ENCODE results near the gene TRIP10.

TRIP10 gene

GRCh38 chr19:6696239-6696820, 43.1 kb upstream of the TRIP10 start:
- TF ChIP-seq, protein P1, sequence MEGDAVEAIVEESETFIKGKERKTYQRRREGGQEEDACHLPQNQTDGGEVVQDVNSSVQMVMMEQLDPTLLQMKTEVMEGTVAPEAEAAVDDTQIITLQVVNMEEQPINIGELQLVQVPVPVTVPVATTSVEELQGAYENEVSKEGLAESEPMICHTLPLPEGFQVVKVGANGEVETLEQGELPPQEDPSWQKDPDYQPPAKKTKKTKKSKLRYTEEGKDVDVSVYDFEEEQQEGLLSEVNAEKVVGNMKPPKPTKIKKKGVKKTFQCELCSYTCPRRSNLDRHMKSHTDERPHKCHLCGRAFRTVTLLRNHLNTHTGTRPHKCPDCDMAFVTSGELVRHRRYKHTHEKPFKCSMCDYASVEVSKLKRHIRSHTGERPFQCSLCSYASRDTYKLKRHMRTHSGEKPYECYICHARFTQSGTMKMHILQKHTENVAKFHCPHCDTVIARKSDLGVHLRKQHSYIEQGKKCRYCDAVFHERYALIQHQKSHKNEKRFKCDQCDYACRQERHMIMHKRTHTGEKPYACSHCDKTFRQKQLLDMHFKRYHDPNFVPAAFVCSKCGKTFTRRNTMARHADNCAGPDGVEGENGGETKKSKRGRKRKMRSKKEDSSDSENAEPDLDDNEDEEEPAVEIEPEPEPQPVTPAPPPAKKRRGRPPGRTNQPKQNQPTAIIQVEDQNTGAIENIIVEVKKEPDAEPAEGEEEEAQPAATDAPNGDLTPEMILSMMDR (IDR thresholded peaks at IDR 0.05): no peak

DNA sequence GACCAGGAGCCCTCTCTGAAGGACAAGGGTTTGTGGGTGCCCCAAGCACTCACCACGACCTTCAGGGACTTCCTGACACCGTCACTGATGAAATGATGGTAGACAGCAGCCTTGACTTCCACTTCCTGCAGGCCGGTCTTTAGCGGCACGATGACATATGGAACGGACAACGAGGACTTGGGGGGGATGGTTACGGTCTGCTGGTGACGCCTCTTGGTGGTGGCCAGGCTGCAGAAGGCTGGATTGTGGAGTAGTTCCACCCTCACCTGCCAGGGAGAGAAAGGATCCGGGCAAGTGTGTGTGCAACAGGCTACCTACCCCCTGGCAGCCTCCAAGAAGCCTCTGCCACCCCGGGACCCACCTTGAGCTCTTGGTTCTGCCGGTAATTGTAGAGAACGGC, 42.2 kb upstream of the TRIP10 start:
- TF ChIP-seq, protein P1 (IDR thresholded peaks at IDR 0.05): no peak

DNA sequence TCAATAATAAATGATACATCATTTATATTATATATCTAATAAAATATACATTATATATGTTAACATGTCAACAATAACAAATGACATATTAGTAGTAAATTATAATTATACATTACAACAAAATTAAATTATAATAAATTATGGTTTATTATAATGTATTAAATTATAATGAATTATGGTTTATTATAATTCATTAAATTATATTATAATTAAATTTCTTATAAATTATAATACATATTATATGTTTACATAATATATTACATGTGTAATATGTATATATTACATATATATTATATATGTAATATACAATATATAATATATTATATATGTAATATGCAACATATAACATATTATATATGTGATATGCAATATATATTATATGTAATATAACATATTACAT, 39.5 kb upstream of the TRIP10 start:
- TF ChIP-seq, protein P1 (IDR thresholded peaks at IDR 0.05): no peak

DNA sequence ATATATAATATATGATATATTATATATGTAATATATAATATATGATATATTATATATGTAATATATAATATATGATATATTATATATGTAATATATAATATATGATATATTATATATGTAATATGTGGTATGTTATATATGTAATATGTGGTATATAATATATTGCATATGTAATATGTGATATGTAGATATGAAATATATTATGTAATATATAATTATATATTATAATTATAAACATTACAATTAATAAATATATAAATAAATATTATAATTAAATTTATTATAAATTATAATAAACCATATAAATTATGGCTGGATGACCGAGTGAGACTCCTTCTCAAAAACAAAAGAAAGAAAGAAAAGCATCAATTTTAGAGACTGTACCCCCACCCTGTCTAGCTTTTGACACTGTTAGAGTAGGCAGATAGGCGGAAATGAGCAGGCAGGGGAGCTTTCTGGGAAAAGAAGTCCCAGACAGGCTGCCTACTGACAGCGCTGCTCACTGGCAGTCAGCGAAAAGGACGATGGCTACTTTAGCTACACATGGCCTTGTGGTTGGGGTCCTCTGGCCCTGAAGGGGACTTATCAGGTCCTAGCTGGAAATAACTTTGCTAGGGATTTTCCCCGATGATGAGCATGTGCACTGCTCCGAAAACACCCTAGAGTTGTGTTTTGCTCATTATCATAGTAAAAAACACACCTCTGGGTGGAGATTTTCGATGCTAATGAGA, 38.7 kb upstream of the TRIP10 start:
- TF ChIP-seq, protein P1 (IDR thresholded peaks at IDR 0.05): no peak

DNA sequence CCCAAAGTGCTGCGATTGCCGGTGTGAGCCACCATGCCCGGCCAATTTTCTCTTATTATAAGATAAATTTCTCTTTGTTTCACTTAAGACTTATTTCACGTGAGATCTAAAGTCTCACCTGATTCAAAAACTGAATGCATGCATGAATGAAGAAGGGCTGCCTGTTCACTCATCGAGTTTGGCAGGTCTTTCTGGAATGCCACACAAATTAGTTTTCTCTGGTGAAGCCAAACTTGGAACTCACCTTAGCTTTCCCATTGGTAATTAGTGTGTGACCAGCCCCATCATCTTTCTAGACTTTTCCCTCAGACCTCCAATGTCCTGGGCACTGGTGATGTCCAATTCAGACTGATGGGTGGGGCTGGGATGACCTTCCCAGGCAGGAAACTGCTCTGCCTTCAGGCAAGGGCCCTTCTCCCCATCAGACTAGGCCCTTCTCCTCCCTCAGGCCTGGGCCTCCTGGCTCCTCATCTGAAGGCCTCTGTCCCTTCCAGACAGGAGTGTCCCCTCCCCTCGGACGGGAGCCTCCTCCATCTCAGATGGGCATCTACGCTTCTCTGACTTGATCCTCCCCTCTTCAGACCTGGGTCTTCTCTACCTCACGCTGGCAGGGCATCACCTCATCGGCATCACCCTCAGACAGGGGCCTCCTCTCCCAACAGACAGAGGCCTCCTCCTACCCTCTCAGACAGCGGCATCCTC, 33.4 kb upstream of the TRIP10 start:
- TF ChIP-seq, protein P1 (IDR thresholded peaks at IDR 0.05): no peak

GRCh38 chr19:6706633-6706958, 32.9 kb upstream of the TRIP10 start:
- TF ChIP-seq, protein P1 (IDR thresholded peaks at IDR 0.05): no peak

DNA sequence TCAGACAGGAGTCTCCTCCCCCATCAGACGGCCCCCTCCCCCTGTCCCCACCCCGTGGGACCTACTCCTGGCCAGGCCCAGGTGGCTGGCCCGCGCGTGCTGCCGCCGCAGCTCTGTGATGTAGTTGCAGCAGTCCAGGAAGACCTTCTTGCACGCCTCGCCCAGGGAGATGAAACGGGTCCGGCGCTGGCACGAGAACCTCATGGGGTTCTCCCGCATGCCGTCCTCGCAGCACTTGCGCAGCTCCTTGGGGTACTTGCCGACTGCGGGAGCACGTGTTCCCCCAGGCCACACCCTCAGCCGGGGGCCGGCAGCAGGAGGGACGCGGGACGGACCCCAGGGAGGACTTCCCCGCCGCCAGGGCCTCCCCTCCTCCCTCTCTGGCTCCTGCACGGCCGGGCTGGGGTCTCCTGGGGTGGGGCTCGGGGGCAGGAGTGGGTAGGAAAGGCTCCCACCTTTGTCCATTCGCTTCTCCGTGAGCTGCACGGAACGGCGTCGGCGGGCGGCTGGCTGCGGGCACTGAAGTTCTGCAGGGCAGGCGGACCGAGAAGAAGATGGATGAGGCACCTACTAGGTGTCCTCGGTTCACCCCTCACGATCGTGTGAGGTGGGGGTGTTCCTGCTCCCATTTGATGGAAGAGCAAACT, 32.3 kb upstream of the TRIP10 start:
- TF ChIP-seq, protein P1 (IDR thresholded peaks at IDR 0.05): no peak
